ES-I3 (cell line): ENCODE measurements around the gene ANKRD55.

Experiments used
- H3K36me3 ChIP-seq: 2 replicates; pipeline ENCODE4 v1.6.1; 2013; ENCODE audit warnings: mild to moderate bottlenecking, low read length, control low read depth, moderate library complexity; ENCODE audit not compliant: insufficient read depth
- H3K4me1 ChIP-seq: 2 replicates; pipeline ENCODE4 v1.6.1; 2013; ENCODE audit warnings: mild to moderate bottlenecking, control low read depth, low read length; ENCODE audit not compliant: insufficient read depth
- H3K9ac ChIP-seq: 2 replicates; pipeline ENCODE4 v1.6.1; 2013; ENCODE audit warnings: low read depth, mild to moderate bottlenecking, low read length, moderate library complexity
- H3K9me3 ChIP-seq: 2 replicates; pipeline ENCODE4 v1.6.1; 2013; ENCODE audit warnings: mild to moderate bottlenecking, low read length, moderate library complexity; ENCODE audit not compliant: control insufficient read depth, insufficient read depth

Gene ANKRD55

GRCh38 chr5:56176871-56177533 is 56.1 kb downstream of the ANKRD55 start:
- Histone ChIP-seq H3K4me1 (peaks cover 20% of the 10 kb centered on the region), H3K9me3 (no peaks in the 10 kb centered on the region), H3K9ac (no peak overlapping the region)

GRCh38 chr5:56176155-56176798 is 56.9 kb downstream of the ANKRD55 start:
- Histone ChIP-seq H3K36me3 (no peaks in the 10 kb centered on the region), H3K4me1 (peaks cover 20% of the 10 kb centered on the region), H3K9ac (no peak overlapping the region), H3K9me3 (no peaks in the 10 kb centered on the region)

More at GRCh38 chr5:56176871-56177533, 56.1 kb downstream of the ANKRD55 start:
- no peaks in the 10 kb centered on the region for H3K36me3 ChIP-seq

- H3K9ac ChIP-seq = no peak overlapping the region
- H3K36me3 ChIP-seq = no peaks in the 10 kb centered on the region
- peaks cover 20% of the 10 kb centered on the region for H3K4me1 ChIP-seq
Measured at GRCh38 chr5:56175488-56175887, 57.6 kb downstream of the ANKRD55 start.

GRCh38 chr5:56175021-56175420 is 58.1 kb downstream of the ANKRD55 start:
- Histone ChIP-seq H3K4me1 (peaks cover 20% of the 10 kb centered on the region), H3K9ac (no peak overlapping the region), H3K36me3 (no peaks in the 10 kb centered on the region), H3K9me3 (no peaks in the 10 kb centered on the region)

More at GRCh38 chr5:56175488-56175887, 57.6 kb downstream of the ANKRD55 start:
- no peaks in the 10 kb centered on the region for H3K9me3 ChIP-seq

GRCh38 chr5:56172241-56172640 is 60.9 kb downstream of the ANKRD55 start:
- peaks cover 20% of the 10 kb centered on the region for H3K4me1 ChIP-seq
- no peaks in the 10 kb centered on the region for H3K36me3 ChIP-seq
- no peak overlapping the region for H3K9ac ChIP-seq
- H3K9me3 ChIP-seq = no peaks in the 10 kb centered on the region

GRCh38 chr5:56170557-56170956 is 62.6 kb downstream of the ANKRD55 start:
- H3K36me3 ChIP-seq = no peaks in the 10 kb centered on the region
- H3K4me1 ChIP-seq = peaks cover 8% of the 10 kb centered on the region

GRCh38 chr5:56169949-56170348 is 63.2 kb downstream of the ANKRD55 start:
- H3K4me1 ChIP-seq = peaks cover 2% of the 10 kb centered on the region; the same call in 1 of the 2 replicates
- H3K9ac ChIP-seq = no peak overlapping the region
- no peaks in the 10 kb centered on the region for H3K9me3 ChIP-seq
- H3K36me3 ChIP-seq = no peaks in the 10 kb centered on the region

More at GRCh38 chr5:56170557-56170956, 62.6 kb downstream of the ANKRD55 start:
- H3K9me3 ChIP-seq = no peaks in the 10 kb centered on the region
- H3K9ac ChIP-seq = no peak overlapping the region

GRCh38 chr5:56169281-56169680 is 63.8 kb downstream of the ANKRD55 start:
- Histone ChIP-seq H3K4me1 (no peaks in the 10 kb centered on the region; the same call in 1 of the 2 replicates), H3K9ac (no peak overlapping the region), H3K9me3 (no peaks in the 10 kb centered on the region), H3K36me3 (no peaks in the 10 kb centered on the region)

- no peaks in the 10 kb centered on the region for H3K9me3 ChIP-seq
- H3K9ac ChIP-seq = no peak overlapping the region
- no peaks in the 10 kb centered on the region for H3K36me3 ChIP-seq
- no peaks in the 10 kb centered on the region; the same call in 1 of the 2 replicates for H3K4me1 ChIP-seq
Measured at GRCh38 chr5:56168066-56168478, 65.1 kb downstream of the ANKRD55 start.

GRCh38 chr5:56167519-56167918 is 65.6 kb downstream of the ANKRD55 start:
- Histone ChIP-seq H3K9me3 (no peaks in the 10 kb centered on the region), H3K36me3 (no peaks in the 10 kb centered on the region), H3K9ac (no peak overlapping the region), H3K4me1 (no peaks in the 10 kb centered on the region)

- Histone ChIP-seq H3K4me1 (peaks cover 5% of the 10 kb centered on the region), H3K9ac (no peak overlapping the region), H3K9me3 (no peaks in the 10 kb centered on the region), H3K36me3 (no peaks in the 10 kb centered on the region)
Measured at GRCh38 chr5:56166671-56167385, 66.3 kb downstream of the ANKRD55 start.

- Histone ChIP-seq H3K36me3 (no peaks in the 10 kb centered on the region), H3K4me1 (peaks cover 16% of the 10 kb centered on the region), H3K9me3 (no peaks in the 10 kb centered on the region), H3K9ac (no peak overlapping the region)
Measured at GRCh38 chr5:56164376-56164775, 68.8 kb downstream of the ANKRD55 start.

GRCh38 chr5:56161927-56162326 is 71.2 kb downstream of the ANKRD55 start:
- no peak overlapping the region for H3K9ac ChIP-seq
- H3K36me3 ChIP-seq = no peaks in the 10 kb centered on the region
- H3K4me1 ChIP-seq = peaks cover 27% of the 10 kb centered on the region
- H3K9me3 ChIP-seq = no peaks in the 10 kb centered on the region

- H3K36me3 ChIP-seq = no peaks in the 10 kb centered on the region
- H3K4me1 ChIP-seq = peaks cover 31% of the 10 kb centered on the region
- no peaks in the 10 kb centered on the region for H3K9me3 ChIP-seq
- no peak overlapping the region for H3K9ac ChIP-seq
Measured at GRCh38 chr5:56161439-56161823, 71.7 kb downstream of the ANKRD55 start.
